ENCODE measurements around the gene KLHL30.

DNA sequence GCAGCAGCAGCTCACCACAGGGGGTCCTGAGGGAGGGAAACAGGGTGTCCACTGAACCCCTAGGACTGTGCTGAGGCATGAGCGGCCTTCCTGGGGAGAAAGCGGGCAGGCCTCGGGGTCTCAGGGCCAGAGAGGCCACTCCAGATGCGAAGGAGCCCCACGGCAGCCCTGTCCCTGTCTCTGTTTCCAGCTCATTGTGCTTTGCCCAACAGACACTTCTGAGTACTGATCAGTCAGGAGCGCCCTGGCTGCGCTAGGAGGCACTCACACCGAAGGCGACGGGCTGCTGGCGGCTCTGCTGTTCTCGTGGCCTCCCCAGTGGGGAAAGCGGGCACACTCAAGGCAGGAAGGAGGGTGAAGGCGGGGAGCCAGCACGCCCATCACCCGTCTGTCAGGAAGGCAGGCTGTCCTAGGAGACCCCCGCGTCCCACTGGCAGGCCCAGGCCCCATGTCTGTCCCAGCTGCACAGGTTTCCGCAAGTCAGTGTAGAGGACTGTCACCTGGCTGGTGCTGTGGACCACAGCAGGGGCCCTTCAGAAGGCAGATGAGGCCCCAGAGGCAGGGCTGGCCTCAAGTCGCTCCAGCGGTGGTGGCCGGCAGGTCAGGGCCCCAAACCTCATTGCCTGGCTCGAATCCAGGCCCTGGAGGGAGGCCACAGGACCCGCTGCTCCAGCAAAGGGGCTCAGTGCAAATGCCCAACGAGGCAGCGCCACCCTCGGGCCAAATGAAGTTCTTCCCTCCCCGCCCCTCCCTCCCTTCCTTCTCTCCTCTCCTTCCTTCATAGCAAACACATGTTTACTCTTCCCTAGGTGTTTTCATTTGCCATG lies 31.6 kb upstream of the KLHL30 start:
- TF ChIP-seq, protein P1, sequence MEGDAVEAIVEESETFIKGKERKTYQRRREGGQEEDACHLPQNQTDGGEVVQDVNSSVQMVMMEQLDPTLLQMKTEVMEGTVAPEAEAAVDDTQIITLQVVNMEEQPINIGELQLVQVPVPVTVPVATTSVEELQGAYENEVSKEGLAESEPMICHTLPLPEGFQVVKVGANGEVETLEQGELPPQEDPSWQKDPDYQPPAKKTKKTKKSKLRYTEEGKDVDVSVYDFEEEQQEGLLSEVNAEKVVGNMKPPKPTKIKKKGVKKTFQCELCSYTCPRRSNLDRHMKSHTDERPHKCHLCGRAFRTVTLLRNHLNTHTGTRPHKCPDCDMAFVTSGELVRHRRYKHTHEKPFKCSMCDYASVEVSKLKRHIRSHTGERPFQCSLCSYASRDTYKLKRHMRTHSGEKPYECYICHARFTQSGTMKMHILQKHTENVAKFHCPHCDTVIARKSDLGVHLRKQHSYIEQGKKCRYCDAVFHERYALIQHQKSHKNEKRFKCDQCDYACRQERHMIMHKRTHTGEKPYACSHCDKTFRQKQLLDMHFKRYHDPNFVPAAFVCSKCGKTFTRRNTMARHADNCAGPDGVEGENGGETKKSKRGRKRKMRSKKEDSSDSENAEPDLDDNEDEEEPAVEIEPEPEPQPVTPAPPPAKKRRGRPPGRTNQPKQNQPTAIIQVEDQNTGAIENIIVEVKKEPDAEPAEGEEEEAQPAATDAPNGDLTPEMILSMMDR (IDR thresholded peaks at IDR 0.05): no peak
- no peak for TF ChIP-seq POLR2A (IDR thresholded peaks at IDR 0.05)
- TF ChIP-seq POLR2AphosphoS5 (IDR thresholded peaks at IDR 0.05): no peak

All from breast epithelium (tissue), 3 donors.